Mammary epithelial cell (primary cell): ENCODE measurements around the gene AQP12B.

Source experiments
- CTCF ChIP-seq, 2 donors: IDR thresholded peaks in 1 of 2; conservative IDR thresholded peaks in 1 of 2; 2 replicates each; pipeline ENCODE4 v1.5.1; 2011 to 2012; ENCODE audit warnings: inconsistent platforms in 2 of 2, low read length in 2 of 2, mild to moderate bottlenecking in 2 of 2, control low read depth in 1 of 2, low read depth in 1 of 2; ENCODE audit not compliant: insufficient read depth in 1 of 2; ENCODE audit errors: extremely low read depth in 1 of 2
- EZH2 ChIP-seq: IDR thresholded peaks from 2 replicates; pipeline ENCODE4 v1.6.1; 2012; ENCODE audit warnings: low read length, inconsistent platforms, borderline replicate concordance

DNA sequence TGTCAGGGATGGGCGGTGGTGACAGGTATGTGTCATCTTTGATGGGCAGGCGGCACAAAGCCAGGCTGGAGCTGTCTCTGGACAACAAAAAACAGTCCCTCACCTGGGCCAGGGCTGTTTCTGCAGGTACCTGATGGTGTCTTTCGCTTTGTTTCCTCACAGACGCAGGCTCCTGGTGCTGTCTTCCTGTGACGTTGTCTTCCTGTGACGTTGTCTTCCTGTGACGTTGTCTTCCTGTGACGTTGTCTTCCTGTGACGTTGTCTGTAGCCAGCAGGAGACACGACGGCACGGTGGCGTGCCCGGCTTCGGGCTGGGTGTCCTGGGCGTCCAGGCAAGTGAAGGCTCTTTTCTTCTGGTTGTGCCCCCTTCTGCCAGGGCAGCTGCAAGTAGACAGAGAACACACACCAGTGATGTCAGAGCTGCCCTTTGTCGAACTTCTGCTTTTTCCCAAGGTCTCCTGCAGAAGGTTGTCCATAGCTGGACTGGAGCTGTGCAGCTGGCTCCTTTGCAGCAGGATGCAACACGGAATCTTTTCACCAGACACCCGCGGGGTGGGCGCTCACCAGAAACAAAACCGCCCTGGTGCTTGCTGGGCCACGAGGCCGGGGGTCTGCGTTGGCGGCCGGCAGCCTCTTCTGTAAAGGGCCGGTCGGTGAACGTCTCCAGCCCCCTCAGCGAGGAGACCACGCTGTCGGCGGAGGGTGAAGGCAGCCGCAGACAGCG is 36.3 kb downstream of the AQP12B start:
- TF ChIP-seq CTCF (conservative IDR thresholded peaks at IDR 0.05 in 1 of 2, IDR thresholded peaks at IDR 0.05 in 1 of 2; ENCODE audit: extremely low read depth in 1 of 2, insufficient read depth in 1 of 2, low read depth in 1 of 2, low read length in 2 of 2) (no peak), EZH2 (no peak)
